AG08395 (cell line): ENCODE measurements around the gene CCT5.
"Not testable (repeated sequence)": the region's sequence is repeated elsewhere in the genome, so short reads cannot be mapped to it uniquely, and the experiment has no call there.

Experiments used
- DNase-seq: peaks from one replicate; pipeline ENCODE4 v3.0.0; 2012; ENCODE audit warnings: mixed read lengths, low spot score

CCT5 gene

DNA sequence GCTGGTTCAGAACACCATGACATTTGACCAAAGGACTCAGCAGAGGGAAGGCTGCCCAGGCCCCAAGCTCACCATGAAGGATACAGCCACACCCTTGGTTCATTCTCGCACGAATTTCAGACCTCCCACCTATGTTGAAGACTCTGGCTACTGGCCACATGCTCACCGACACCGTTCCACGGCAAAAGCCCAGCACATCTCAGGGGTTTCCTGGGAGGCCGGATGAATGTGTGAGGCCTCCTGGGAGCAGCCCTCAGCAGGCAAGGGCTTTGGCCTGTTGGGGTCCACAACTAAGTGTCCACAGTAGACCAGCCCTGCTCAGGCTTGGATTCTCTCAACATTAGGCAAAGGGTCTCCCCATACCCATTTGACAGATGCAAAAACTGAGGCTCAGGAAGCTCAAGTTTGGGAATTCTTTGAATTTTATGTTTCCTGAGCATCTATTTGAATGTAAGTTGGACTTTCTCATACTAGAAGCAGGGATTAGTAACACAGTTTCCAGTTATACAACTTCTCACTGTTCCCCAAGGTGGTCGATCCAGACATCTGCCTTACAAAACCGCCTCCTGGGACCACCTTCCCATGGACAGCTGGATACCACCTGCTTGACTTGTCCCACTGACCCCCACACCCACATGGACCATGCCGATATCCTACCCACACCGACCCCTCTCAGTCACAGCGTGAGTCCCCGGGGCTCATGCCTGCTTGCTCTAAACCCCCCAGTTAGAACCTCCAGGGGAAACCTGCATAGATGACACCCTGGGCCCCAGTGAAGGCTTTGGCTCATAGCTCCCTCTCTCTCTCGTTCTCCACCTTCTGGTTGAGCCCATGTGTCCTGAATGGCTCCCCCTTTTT, 27.9 kb downstream of the CCT5 start:
- DNase-seq: no peak

DNA sequence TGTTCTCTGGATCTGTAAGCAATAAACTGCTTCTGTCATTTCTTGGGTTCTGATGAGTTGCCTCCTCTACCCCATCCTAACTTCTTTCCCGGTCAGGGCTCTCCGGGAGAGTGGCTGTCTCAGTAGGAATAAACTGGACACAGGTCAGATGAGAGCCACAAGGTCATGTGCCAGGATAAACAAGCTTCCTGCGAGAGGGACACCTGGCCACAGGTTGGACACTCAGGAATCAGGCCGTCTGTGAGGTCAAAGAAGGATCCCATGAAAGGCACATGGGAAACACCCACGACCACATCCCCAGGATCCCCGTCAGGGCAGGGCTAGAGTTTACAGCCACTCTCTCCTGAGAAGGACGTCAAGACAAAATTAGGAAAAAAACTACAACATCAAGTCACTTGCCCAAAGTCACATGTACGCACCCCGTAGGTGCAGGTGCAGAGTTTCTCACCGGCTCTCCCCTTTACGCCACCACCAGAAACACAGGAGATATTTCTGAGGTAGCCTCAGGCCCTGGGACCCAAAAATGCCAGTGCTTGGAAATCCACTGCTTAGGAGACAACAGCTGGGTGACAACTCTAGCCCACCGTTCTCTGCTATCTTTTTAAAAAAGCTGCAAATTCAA, 28.7 kb downstream of the CCT5 start:
- DNase-seq: no peak

DNA sequence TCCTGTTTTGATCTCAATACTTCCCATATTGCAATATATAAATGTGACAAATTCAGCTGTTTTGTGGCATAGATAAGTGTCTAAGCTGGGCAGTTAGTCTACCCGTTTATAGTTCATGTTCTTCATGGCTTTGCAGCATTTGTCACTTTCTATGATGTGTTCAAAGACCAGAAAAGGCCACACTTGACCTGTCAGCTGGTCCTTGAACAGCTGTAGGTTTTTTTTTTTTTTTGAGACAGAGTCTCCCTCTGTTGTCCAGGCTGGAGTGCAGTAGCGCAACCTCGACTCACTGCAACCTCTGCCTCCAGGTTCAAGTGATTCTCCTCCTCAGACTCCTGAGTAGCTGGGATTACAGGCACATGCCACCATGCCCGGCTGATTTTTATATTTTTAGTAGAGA, 29.2 kb downstream of the CCT5 start:
- no peak for DNase-seq

DNA sequence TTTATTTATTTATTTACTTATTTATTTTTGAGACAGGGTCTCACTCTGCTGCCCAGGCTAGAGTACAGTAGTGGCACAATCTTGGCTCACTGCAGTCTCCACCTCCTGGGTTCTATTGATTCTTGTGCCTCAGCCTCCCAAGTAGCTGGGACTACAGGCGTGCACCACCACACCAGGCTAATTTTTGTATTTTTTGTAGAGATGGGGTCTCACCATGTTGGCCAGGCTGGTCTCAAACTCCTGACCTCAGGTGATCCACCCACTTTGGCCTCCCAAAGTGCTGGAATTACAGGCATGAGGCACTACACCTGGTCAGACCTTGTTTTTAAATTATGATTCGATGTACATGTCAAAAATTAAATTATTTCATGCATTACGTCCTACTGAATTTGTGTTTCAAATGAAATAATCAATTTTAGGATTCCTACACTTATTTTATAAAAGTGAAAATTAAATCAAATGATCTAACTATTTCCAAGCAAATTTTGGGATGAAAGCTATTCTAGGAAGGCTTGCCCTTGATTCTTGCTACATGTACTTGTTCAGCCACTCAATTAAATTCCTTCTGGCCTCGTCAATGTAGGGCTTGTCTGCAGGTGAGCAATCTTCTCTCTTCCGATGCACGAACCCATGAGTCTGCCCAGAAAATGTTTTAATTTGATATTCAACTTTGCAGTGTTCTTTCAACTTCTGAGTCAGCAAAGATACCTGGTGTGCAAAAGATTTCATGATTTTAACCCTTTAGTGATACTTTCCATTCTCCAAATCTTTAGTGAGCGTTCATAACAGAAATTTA, 30.0 kb downstream of the CCT5 start:
- no peak for DNase-seq

DNA sequence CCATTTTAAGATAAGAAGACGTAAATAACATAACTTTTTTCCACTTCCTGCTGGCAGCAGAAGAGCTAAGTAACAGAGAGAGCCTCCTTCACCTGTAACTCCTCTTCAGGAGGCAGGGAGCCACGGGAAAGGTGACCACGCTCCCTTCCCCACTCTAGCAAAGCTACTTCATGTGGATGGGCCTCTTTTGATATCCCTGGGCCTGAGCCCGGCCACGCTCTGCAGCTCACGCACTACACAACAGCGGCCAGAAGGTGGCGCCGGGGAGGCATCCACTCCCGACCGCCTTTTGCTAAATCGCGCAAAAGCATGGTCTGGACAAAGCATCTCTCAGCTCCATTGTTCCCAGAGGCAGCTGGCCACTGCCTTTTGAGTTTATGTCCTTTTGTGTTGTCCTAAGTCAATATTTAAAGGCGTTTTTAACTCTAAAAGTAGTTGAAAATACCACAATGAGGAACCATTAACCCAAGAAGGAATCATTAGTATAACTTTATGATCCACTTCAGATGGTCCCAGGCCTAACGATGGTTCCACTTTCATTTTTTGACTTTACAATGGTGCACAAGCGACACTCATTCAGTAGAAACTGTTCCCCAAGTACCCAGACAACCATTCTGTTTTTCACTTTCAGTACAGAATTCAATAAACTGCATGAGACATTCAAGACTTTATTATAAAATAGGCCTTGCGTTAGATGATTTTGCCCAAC, 34.0 kb downstream of the CCT5 start:
- peak; percentile 87 for DNase-seq

DNA sequence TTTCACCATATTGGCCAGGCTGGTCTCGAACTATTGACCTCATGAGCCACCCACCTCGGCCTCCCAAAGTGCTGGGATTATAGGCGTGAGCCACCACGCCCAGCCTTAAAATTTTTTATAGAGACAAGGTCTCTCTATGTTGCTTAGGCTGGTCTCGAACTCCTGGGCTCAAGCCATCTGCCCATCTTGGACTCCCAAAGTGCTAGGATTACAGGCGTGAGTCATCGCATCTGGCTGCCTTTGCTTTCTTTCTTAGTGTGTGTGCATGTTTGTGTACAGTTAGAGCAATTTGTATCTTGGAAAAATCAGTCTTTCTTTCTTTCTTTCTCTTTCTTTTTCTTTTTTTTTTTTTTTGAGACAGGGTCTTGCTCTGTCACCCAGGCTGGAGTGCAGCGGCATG, 35.3 kb downstream of the CCT5 start:
- not testable (repeated sequence) for DNase-seq

DNA sequence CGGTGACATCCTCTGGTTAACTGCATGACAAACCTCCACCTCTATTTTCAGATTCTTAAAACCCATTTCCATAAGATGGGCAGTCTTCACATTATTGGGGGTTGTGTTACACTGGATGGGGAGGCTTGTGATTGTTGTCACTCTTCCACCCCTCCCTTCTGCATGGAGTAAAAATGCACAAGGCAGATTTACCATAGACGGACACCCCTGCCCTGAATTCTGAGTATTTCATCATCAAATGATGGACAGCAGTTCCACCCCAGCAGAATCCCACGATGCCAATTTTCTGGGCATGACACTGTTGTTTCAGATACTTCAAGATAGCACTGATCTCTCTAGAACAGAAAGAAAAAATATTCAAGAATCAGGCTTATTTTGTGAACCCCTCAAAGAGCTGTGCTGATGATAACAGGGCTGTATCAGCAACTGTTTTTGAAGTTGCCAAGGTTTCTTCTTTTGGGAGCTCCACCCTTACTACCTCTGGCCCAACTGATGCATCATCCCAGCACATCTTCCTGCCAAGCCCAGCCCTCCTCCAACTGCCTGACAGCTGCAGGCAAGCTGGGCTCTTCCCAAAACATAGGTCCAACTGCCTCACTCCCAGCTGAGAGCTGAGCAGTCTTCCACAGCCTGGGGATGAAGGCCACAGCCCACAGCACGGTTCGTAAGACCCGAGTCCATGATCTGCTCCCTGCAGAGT, 36.2 kb downstream of the CCT5 start:
- peak; percentile 49 for DNase-seq

DNA sequence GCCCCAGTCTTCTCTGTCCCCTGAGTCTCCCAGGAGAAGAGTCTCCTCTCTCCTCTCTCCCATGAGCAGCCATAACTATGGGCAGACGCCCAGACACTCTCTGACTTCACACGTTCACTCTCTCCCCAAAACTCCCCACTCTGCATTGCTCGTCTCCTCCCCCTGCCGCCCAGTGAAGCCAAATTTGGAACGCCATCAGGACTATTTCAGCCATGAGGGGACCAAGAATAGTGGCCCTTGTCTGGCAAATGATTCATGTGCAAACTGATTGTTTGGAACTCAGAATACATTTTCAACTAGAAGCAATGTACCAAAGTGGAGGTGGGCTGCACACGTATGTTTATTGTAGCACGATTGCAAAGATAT, 36.8 kb downstream of the CCT5 start:
- no peak for DNase-seq

DNA sequence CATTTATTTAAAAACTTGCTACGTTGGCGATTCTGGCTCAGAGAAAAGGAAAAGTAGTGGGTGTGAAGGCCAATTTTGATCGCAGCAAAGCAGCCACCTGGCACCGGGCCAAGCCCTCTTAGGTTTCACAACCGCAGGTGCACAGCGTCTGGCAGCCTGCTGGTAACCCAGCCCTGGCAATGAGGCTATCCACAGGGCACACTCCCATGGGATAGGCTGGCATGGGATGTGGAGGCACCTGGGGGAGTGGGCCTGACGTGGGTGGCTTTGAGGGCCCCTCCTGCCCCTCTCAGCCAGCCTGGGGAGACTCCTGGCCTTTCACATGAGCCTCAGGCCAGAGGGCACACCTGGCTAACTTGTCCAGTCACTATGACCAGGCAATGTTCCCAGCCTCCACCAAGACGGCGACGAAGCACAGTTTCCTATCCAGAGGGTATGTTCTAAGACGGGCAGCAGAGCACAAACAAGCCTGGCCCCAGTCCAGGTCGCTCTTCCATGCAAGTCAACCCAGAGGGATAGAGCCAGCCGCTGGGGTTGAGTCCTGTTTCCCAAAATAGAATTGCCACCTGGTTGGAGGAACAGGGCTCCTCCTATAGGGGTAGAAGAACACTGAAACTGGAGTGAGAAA, 38.6 kb downstream of the CCT5 start:
- no peak for DNase-seq

DNA sequence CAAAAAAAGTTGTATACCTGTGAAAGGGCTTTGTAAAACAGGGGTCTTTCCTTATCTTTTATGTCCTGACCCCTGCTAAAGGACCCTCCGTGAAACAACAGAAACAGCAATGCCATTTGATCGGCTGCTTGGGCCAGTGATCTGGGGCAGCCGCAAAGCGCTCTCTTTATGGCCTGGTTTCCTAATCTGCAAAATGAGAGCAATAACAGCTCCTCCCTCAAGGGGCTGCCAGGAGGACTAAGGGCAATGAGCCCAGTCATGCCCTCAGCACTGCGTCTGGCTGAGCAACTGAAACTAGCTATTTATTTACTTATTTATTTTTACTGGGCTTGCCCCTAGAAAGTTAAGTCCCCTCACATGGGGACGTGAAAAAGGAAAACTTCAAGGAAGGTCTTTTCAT, 39.3 kb downstream of the CCT5 start:
- peak; percentile 31 for DNase-seq

DNA sequence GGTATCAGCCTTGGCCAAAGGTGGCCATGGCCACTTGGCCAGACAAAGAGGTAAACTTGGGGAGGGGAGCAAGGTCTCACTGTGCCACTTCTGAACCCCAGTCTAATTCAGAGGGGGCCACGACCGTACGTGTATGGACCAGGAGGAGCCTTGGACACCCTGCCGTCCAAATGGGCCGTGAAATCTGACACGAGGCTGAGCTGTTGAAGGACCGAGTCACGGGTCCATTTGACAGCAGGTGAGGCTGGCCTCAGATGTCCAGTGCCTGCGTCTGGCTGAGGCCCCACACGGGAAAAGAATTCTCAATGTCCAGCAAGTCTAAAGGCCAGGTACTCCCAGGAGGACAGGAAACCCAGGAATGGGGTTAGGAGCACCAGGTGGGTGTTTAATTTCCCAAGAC, 39.9 kb downstream of the CCT5 start:
- no peak for DNase-seq

DNA sequence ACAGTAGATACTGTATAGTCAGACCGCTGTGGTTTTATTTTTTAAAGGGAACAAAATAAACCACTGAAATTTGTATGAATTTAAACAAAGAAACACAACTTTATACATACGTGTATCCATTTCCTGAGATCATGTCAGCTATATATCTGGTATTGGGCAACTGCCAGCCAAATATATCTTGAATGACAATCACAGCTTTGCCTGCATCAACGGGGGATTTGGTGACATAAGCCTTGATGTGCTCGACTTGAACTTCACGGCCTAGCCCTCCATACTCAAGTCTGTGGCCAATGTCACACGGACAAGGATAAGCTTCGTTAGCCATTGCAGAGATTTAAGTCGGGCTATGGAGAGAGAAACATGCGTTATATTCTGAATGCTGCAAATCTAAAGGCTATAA, 40.4 kb downstream of the CCT5 start:
- DNase-seq: no peak

DNA sequence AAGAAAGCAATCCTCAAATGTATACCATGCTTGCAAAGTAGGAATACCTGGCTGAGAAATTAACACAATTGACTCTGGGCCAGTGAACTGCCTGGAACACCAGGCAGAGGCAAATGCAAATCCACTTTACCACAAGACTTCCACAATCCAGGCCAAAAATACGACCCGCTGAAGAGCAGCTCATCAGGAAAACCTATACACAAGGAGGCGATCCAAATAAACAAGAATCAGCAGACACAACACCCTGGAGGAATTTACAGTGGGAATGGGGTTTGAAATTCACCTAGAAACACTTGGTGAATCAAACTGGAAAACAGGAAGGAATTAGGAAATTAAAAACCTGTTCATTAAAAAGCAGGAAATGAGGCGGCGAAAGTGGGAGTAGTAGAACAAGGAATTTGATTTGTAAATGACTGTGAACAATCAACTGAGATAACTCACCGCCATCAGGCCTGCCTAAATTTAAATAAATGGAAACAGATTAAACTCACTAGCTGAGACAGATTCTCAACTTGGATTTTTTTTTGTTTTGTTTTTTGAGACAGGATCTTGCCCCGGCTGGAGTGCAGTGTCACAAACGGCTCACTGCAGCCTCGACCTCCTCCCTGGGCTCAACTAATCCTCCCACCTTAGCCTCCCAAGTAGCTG, 41.7 kb downstream of the CCT5 start:
- no peak for DNase-seq

DNA sequence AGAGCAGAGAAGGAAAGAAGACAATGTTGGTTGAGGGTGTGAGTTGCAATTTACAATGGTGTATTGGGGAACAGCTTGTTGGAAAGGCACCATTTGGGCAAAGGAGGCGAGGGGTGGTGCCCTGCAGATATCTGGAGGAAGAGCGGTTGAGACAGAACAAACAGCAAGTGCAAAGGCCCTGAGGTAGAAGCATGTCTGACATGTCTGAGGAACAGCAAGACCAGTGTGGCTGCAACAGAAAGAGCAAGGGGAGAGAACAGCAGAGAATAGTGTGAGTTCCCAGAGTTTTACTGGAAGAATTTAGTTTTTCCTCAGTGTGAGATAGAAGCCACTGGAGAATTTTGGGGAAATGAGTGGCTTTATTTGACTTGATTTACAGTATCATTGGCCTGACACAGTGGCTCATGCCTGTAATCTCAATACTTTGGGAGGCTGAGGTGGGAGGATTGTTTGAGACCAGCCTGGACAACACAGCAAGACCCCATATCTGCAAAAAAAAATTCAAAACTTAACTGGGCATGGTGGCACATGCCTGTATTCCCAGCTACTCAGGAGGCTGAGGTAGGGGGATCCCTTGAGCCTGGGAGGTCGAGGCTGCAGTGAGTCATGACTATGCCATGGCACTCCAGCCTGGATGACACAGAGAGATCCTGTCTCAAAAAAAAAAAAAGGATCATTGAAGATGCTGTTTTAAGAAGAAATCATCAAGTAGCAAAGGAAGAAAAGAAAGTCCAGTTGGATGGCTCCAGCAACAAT, 44.0 kb downstream of the CCT5 start:
- no peak for DNase-seq

DNA sequence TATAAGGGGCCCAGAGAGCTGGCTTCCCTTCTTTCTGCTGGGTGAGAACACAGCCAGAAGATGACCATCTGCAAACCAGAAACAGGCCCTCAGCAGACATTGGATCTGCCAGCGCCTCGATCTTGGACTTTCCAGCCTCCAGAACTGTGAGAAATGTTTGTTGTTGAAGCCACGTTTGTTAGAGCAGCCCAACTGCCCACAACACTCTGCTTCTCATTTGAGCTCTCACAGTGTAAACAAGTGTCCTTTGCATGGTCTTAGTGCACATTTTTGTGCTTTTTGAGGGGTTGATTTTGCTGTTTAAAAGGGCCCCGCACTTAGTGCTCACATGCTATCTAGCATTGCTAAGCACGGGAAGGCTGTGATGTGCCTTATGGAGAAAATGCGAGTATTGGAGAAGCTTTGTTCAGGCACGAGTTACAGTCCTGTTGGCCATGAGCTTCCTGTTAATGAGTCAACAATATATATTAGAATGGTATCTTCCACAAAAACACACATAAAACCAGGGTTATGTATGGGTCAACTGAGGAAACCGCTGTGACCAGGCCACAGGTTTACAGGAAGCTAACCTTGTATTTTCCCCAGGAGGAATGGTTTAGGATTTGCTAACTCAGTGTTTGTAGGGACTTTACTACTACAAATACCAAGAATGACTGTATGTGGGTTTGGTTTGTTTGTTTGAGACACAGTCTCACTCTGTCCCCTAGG, 45.7 kb downstream of the CCT5 start:
- DNase-seq: no peak

DNA sequence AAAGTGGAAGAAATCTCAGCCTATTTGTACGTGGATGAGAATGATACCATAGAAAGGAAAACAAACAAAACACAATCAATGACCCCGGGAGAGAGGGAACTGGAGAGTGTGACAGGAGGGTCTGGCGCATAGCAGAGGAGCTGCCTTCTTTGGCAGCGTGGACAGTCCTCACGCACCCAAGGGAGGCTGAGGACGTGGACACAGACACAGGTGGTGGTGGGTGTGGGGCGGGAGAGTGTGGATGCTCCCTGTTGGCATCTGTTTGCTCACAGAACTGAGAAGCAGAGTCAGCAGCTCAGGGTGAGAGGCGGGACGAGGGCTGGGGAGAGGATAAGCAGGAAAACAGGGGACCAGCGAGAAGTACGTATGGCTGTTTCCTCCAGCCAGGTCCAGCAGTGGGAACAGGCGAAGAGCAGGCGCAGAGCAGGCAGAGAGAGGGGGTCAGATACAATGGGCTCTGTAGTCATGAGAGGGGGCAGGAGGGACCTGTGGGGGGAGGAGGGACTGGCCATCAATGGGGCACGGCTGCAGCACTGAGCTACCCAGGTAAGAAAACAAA, 47.6 kb downstream of the CCT5 start:
- no peak for DNase-seq

DNA sequence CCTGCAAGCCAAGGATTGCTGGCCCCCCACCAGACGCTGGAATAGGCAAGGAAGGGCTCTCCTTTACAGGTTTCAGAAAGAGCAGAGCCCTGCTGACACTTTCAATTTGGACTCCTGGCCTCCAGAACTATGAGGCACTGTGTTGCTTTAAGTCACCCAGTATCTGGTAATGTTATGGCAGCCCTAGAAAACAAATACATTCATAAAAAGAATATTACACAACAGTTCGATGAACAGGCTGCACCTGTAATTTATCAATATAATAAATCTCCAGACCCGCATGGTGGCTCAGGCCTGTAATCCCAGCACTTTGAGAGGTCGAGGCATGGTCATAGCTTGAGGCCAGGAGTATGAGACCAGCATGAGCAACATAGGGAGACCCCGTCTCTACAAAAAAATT, 50.2 kb downstream of the CCT5 start:
- no peak for DNase-seq

DNA sequence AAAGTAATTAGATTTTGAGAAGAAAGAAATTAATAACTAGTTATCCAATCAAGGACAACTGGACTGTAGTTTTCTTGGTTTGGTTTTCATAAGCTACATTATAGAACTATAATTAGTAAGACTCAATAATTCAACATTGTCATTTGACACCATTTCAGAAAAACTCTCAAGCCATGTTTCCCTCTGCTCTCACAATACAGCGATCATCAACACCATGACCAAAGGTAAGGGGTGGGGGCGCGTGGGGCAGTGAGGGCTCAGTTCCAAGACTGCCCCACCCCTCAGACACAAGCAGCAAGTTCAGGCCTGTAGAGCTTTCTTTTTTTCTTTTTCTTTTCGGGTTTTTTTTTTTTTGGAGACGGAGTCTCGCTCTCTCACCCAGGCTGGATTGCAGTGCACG, 51.2 kb downstream of the CCT5 start:
- no peak for DNase-seq
